ENCODE data around the gene RALGAPA2. TPM values are rescaled to one million over a fixed set of nuclear protein-coding genes. Genes with fewer than 3 reads are reported as not detected.

RALGAPA2 gene
- total RNA-seq, 1 donor from 2014 or later, result 28.1 TPM

DNA sequence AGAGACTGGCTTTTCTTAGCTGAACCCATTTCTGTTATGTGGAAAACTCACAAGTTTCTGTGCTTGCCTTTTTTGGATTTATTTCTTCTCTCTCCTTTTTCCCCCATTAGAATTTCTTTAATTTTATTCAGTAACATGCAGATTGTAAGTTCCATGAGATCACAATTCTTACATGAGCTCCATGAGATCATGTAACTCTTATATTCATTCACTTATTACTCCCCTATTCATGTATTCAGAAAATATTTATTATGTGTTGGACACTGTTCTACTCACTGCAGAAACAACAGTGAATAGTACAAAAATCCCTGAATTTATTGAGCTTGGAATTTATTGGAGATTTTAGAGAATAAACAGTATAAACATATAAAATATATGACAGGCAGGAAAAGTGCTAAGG lies 238.8 kb downstream of the RALGAPA2 start:
- Mint-ChIP-seq H3K9me3 (no peaks in the 10 kb centered on the region), H3K36me3 (peaks cover 5% of the 10 kb centered on the region), H3K4me1 (ENCODE audit: unreplicated experiment) (no peaks in the 10 kb centered on the region), H3K27me3 (no peaks in the 10 kb centered on the region), H3K4me3 (no peak overlapping the region), H3K27ac (no peak overlapping the region)
- TF ChIP-seq, protein P1, sequence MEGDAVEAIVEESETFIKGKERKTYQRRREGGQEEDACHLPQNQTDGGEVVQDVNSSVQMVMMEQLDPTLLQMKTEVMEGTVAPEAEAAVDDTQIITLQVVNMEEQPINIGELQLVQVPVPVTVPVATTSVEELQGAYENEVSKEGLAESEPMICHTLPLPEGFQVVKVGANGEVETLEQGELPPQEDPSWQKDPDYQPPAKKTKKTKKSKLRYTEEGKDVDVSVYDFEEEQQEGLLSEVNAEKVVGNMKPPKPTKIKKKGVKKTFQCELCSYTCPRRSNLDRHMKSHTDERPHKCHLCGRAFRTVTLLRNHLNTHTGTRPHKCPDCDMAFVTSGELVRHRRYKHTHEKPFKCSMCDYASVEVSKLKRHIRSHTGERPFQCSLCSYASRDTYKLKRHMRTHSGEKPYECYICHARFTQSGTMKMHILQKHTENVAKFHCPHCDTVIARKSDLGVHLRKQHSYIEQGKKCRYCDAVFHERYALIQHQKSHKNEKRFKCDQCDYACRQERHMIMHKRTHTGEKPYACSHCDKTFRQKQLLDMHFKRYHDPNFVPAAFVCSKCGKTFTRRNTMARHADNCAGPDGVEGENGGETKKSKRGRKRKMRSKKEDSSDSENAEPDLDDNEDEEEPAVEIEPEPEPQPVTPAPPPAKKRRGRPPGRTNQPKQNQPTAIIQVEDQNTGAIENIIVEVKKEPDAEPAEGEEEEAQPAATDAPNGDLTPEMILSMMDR (conservative IDR thresholded peaks at IDR 0.05), result no peak
- no peak for DNase-seq (ENCODE audit: extremely low spot score, unreplicated experiment)

DNA sequence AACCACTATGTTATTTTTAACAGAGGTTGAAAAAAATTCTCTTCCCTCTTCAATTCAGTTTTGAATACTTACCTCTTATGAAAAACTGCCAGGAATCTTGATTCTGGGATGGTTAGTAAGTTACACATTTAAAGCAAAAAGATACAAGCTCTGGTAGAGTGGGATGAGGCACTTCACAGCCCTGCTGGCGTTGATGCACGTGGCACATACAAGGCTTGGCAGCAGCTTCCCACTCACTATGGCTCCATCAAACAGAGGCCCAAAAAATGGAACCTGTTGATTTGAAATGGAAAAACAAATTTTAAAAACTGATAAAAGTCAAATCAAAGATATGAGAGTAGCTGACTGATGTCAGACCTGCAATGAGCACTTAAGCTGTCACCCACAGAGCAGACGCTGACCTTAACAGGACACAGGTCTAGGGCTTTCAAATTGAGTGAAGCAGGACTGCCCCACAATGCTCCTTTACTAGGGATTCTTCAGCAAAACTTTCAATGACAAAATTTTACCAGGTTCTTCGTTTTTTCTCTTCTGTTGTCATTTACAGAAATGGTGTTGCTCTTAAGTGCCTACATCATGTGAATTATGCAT lies 239.7 kb downstream of the RALGAPA2 start:
- Mint-ChIP-seq H3K36me3 (peaks cover 9% of the 10 kb centered on the region), H3K27ac (no peak overlapping the region), H3K9me3 (no peaks in the 10 kb centered on the region), H3K27me3 (no peaks in the 10 kb centered on the region), H3K4me3 (no peak overlapping the region), H3K4me1 (ENCODE audit: unreplicated experiment) (no peaks in the 10 kb centered on the region)
- DNase-seq (ENCODE audit: extremely low spot score, unreplicated experiment), result no peak
- TF ChIP-seq, protein P1 (conservative IDR thresholded peaks at IDR 0.05), result no peak

DNA sequence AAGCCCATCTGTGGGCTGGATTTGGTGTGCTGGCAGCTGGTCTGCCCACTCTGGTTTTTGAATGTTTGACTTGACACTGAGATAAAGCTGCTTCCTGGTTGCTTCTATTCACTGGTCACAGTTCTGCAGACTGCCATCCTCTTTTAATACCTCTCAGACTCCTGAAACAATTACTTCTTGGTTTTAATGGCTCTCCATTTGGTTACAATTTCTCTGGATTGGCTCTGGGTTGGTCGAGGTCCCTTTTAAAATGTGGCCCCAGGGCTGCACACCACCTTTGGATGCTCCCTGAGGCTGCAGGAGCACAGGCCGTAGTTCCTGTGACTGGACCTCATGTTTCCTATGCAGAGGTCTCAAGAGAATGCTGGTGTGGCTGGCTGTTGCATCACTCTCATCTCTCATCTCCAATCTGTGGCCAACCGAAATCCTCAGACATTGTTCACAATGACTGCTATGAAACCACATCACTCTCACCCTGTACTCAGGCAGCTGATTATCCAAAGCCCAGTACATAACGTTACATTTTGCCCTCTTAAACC lies 246.0 kb downstream of the RALGAPA2 start:
- peaks cover 9% of the 10 kb centered on the region for H3K36me3 Mint-ChIP-seq
- DNase-seq (ENCODE audit: extremely low spot score, unreplicated experiment), result no peak
- H3K4me1 Mint-ChIP-seq (ENCODE audit: unreplicated experiment), result peaks cover 15% of the 10 kb centered on the region
- no peak overlapping the region for H3K4me3 Mint-ChIP-seq
- TF ChIP-seq, protein P1 (conservative IDR thresholded peaks at IDR 0.05), result no peak
- H3K27ac Mint-ChIP-seq, result no peak overlapping the region
- H3K27me3 Mint-ChIP-seq, result no peaks in the 10 kb centered on the region
- no peaks in the 10 kb centered on the region for H3K9me3 Mint-ChIP-seq

DNA sequence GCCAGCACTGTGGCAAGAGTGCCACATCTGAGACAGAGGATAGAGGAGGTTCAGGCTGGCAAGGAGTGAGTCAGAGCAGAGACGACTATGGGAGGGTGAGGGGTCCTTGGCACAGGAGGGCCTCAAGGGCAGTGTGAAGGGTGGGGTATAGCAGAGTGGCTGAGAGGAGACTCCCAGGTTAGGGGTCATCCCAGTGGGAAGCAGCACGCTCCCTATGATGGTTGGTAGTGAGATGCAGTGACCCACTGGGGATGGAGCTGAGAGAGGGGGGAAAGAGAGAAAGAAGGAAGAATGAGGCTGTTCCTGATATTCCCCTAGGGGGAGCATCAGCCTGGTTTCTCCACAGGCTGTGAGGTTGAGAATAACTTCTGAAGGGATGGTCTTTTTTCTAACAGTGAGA lies 247.2 kb downstream of the RALGAPA2 start:
- Mint-ChIP-seq H3K27ac (no peak overlapping the region), H3K4me3 (no peak overlapping the region), H3K36me3 (peaks cover 9% of the 10 kb centered on the region), H3K4me1 (ENCODE audit: unreplicated experiment) (peaks cover 15% of the 10 kb centered on the region), H3K9me3 (no peaks in the 10 kb centered on the region), H3K27me3 (no peaks in the 10 kb centered on the region)
- TF ChIP-seq, protein P1 (conservative IDR thresholded peaks at IDR 0.05), result peak; percentile 63
- no peak for DNase-seq (ENCODE audit: extremely low spot score, unreplicated experiment)

DNA sequence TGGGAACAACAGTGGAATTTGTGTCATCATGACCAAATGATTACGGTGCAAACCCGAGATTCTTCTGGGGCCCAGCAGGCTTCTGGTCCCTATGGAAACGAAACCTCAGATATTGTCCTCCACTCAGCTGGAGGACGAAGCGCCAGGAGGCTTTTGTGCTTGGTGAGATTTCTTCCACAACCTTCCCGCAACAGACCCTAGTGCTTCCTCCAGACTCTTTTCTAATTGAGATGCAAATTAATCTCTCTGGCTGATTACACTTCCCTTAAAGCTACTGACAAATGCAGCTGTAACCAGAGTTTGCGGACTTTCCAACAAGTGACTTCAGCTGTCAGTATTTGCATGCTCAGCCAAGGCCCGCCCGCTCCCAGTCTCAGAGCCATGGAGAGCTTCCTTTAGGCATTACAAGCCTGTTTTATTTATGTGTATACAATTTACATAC lies 248.5 kb downstream of the RALGAPA2 start:
- no peak for DNase-seq (ENCODE audit: extremely low spot score, unreplicated experiment)
- H3K4me1 Mint-ChIP-seq (ENCODE audit: unreplicated experiment), result peaks cover 15% of the 10 kb centered on the region
- peak overlapping the region; percentile 30 for H3K4me3 Mint-ChIP-seq
- no peak overlapping the region for H3K27ac Mint-ChIP-seq
- TF ChIP-seq, protein P1 (conservative IDR thresholded peaks at IDR 0.05), result no peak
- H3K36me3 Mint-ChIP-seq, result peaks cover 5% of the 10 kb centered on the region
- no peaks in the 10 kb centered on the region for H3K9me3 Mint-ChIP-seq
- H3K27me3 Mint-ChIP-seq, result no peaks in the 10 kb centered on the region

All from type B pancreatic cell (in vitro differentiated cells).